ENCODE results near the gene BARHL1.

BARHL1 gene

DNA sequence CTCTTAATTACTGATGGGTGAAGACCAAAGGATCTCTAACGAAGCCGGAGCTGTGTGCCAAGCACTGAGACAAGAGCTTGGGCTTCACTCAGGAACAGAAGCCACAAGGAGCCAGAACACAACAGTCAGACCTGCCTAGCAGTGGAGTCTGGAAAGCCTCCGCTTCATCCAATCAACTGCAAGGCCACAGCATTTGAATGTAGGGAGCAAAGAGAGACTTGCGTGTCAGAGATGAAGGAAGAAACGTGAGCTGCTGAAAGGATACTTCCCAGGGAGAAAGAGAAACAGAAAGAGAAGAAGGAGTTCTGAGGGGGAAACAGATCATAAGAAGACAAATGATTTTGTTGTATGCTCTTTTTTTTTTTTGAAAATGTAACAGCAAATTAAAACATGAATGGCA is 43.9 kb downstream of the BARHL1 start:
- no peak for DNase-seq

DNA sequence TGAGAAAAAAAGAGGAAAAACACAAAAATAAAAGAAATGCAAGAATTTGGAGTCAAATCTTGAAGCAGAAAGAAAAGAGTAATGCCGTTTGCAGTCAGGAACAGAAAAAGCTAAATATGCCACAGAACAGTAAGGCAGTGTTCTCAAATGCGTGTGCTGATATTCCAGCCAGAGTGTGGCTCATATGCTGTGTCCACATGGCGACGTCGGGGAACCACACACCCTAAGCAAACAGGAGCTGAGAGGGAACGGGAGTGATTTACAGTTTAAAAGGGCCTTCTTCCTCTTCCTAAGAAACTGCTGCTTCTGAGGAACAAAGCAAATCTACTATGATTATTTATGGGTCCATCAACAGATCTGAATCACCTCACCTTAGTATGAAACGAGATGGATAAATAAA is 44.7 kb downstream of the BARHL1 start:
- DNase-seq, result no peak

DNA sequence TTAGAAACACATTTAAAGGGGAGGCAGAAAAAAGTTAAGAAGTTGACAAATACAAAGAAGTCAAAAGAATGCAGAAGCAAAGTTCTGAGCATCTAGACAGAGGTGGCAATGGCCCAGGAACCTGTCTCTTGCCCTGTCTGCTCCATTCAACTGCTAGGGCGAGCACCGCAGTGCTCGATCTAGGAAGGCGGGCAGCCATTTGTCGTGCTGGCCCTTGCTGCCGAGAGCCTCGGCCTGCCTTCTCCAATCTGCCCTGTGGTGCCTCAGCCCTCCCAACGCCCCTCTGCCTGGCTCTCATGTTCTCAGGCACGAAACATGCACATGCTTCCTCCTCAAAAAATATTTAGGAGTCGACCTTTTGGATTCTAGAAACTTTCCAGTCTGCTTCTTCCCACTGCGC is 45.2 kb downstream of the BARHL1 start:
- DNase-seq, result no peak

DNA sequence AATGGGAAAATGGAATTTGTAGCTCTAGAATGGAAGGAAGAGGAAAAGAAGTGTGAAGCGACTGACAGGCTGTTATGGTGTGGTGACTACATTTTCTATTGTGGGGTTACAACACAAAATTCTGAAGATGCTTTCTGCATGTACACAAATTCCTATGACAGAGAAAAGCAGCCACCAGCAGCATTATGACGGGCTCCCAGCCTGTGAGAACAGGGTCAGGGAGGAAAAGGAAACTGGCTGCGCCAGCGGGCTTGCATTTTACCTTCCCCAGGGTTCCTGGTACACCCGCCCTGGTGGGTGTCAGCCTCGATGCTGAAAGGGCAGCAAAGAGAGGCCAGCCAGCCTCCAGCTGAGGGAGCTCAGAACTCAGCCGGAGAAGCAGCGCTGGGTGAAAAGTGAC is 46.3 kb downstream of the BARHL1 start:
- no peak for DNase-seq

DNA sequence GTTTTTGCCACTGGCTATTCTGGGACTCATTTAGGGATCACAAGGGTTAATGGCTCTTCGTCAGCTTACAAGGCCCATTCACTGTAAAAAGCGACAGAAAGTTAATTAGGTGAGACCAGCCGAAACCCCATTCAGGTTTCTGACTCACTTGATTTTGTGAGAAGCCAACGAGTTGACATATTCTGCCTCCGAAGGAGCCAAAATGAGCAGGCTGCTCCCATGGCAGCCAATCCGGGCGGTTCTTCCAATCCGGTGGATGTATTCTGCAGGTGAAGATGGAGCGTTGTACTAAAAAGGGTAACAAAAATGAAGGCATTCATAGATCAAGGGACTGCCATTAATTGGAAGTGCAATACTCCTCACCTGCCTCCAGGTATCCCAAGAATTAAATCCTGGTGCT is 47.7 kb downstream of the BARHL1 start:
- no peak for DNase-seq

DNA sequence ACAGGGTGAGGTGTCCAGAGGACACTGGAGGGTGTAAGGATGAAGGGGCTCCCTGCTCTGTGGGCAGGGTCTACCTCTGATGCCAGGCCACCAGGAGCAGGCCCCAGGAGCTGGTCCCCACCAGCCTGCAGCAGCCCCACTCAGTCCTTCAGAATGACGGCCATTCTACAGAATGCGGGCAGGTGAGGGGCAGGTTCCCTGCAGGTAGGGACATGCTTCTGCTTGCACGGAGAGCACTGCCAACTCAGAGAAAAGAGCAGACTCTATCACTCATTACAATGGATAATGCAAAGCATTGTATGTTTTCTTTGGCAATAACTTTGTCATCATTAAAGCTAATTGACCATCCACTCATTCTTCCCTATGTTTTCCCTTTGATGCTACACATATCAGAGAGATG is 48.4 kb downstream of the BARHL1 start:
- DNase-seq, result no peak

DNA sequence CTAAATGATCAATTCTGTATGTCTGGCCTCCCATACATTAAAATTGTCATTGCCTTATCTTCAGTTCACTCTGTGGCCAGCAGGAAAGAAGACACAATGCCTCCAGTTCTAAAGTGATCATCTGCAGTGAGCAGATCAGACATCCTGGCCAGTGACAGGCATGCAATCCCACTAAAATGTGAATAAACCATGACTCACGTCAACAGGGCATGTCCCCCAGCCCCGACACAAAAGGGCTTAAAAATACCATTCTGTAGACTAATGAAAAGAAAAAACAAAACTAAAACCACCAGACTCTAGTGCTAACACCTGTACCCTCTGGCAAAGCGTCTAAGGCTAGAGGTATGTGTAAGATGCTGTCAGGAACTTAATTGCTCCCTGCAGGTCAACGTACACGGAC is 48.9 kb downstream of the BARHL1 start:
- DNase-seq, result no peak

DNA sequence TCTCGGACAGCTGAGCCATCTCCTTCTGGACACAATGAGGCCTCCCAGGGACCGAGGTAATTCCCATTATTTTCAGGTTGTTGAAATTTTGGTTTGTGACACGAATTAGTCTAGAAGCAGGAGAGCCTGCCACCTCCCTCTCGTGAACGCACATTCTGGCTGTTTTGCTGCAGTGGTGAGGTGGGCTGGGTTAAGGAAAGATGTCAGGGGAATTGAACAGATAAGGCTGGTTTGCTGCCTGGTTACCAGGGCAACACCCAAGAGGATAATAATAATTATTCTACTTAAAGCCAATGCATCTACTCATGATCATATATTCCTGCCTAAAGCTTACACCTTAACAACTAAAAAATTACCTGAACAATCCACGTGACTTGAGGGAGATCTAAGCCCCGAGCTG is 49.3 kb downstream of the BARHL1 start:
- no peak for DNase-seq

DNA sequence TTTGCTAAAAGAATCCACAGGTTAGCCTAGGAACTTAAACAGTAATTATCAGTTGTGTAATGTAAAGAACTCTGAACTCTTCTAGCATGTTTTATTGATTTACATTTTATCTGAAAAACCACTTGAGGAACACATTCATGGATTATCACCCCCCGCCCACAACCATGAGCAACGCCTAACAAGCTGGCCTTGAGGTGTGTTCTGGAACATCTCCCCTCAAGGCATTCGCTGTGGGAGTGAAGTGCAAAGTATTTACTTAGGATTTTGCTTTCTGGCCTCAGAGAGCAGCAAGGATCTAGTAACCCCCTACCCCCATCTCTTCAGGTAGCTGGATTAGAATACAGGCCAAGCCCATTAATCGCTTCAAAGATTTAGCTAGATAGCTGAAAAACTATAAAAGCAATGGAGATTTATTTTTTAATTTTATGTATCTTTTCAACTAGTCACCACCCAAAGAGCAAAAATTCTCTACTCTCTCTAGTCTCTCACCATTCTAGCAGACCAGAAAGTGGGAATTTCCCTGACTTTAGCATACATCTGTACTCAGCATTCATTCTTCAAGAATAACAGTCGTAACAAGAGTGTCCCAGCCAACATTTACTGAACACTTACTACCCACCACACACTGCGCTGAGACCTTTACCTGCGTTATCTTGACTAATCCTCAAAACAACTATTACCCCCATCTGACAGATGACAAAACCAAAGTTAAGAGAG is 50.2 kb downstream of the BARHL1 start:
- no peak for DNase-seq

DNA sequence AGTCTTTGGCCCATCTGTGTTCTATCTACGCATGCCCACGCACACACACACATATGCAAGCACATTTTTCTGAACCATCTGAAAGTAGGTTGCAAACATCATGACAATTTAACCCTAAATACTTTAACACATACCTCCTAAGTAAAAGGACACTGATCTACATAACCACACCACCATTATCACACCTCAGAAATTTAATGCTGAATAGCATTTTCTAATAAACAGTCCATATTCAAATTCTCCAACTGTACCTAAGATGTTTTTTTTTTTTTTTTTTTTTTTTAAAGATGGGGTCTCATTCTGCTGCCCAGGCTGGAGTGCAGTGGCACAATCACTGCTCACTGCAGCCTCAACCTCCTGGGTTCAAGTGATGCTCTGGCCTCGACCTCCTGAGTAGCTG is 51.9 kb downstream of the BARHL1 start:
- DNase-seq, result no peak

DNA sequence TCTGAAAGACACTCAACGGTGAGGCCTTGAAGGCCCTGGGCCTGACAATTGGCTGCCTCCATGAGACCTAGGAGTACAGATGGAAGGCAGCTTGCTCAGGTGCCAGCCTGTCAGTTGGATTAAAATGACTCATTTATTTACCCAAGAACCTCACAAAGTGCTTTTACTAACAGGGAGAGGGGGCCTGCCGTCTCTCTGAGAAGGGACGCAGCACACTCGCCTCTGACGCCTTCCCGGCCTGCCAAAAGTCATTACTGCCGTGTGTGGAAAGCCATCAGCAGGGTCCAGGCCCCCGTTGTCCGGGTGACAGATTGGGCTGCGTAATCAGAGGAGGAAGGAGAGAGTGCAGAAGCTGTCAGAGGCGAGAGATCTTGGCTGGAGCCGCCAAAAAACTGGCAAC is 54.9 kb downstream of the BARHL1 start:
- DNase-seq, result peak; percentile 48 to 50

DNA sequence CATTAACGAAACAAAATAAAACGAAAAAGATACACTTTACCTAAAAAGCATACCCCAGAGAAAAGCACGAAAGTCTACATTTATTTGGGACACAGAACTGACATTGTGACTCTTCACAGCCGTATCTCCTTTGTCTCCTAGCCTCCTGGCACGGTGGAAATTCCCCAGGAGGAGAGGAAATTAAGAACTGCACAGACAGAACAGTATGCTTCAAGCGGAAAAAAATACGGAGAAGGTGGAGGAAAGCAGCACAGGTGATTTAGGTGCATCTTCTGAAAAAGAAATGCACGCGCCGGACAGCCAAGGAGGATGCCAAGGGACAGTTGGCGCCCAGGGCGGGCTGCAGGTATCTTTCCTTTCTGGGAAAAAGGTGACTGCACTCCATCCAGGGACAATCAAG is 55.4 kb downstream of the BARHL1 start:
- peak in 1 of 2 experiments; percentile 55 for DNase-seq

DNA sequence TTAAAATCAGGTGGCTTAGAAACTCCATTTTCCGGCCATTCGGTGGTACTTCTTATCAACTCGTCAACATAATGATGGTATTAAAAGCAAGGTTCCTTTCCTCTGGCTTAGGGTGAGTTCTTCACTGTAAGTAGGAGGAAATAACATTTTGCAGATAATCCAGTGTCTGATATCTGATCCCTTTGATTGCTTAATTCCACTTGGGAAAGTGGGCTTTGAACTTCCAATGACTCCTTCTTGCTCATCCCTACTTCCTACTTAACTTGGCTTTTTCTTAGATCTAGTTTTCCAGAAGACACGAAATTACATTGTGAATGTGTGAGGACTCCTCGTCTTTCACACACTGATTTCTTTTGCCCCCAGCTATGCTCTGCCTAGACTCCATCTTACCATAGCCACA is 55.8 kb downstream of the BARHL1 start:
- DNase-seq, result no peak

DNA sequence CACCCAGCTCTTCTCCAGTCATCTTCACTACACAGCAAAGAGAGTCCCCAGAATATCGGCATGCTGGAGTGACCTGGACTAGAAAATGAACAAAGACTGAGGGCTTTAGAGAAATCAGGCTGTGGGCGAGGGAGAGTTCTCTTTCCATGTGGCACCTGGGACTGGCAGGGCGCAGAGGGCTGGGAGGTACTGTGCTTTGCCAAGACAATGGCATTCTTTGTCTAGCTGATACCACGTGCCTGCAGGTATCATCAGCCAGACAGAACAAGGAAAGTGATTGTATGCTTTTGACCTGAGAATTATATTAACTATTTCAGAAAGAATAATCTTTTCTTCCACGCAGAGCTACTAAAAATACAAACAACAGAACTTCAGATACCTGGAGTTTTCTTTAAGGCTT is 56.9 kb downstream of the BARHL1 start:
- DNase-seq, result no peak
